HAP-1 (cell line): ENCODE measurements around the gene TOP2B.
A peak's percentile ranks its signal among the peaks of the same experiment; 100 is the strongest.

Source experiments
- DNase-seq, 2 experiments: peaks; one replicate each; pipeline ENCODE4 v3.0.0-alpha.2; 2016 to 2020; ENCODE audit warnings: low spot score in 2 of 2
- H3K27me3 ChIP-seq: fragments of 250-450 bp; sonication (Bioruptor Pico); 2 replicates; pipeline ENCODE4 v1.5.1; 2020; ENCODE audit warnings: low read depth, mild to moderate bottlenecking, moderate library complexity
- H3K36me3 ChIP-seq: fragments of 250-450 bp; sonication (Bioruptor Pico); replicated peaks from 2 replicates; pipeline ENCODE4 v1.5.1; 2020; ENCODE audit warnings: mild to moderate bottlenecking
- H3K4me1 ChIP-seq: fragments of 250-450 bp; sonication (Bioruptor Pico); 2 replicates; pipeline ENCODE4 v1.5.1; 2020; ENCODE audit warnings: mild to moderate bottlenecking
- H3K4me3 ChIP-seq: fragments of 250-450 bp; sonication (Bioruptor Pico); 2 replicates; pipeline ENCODE4 v1.5.1; 2020; ENCODE audit warnings: mild to moderate bottlenecking, moderate library complexity
- H3K9me3 ChIP-seq: fragments of 250-450 bp; sonication (Bioruptor Pico); 2 replicates; pipeline ENCODE4 v1.5.1; 2020; ENCODE audit warnings: mild to moderate bottlenecking, moderate library complexity
- in situ Hi-C: fragments of 300-500 bp; cut with MboI; formaldehyde crosslinking; loops from 3 replicates; pipeline ENCODE4 v1.14.3; 2020; ENCODE audit warnings: low sequenced_read_pairs, inconsistent platforms, mixed read lengths

Gene TOP2B

GRCh38 chr3:25687742-25688141, 23.0 kb upstream of the TOP2B start:
- in situ Hi-C loops: no loop called here
- Histone ChIP-seq H3K27me3 (no peaks in the 10 kb centered on the region), H3K36me3 (no peaks in the 10 kb centered on the region), H3K4me3 (no peak overlapping the region), H3K4me1 (peaks cover 10% of the 10 kb centered on the region), H3K9me3 (no peaks in the 10 kb centered on the region)
- no peak for DNase-seq

GRCh38 chr3:25686766-25687165, 22.1 kb upstream of the TOP2B start:
- H3K9me3 ChIP-seq: no peaks in the 10 kb centered on the region
- in situ Hi-C loops: no loop called here

GRCh38 chr3:25683882-25684281, 19.2 kb upstream of the TOP2B start:
- H3K4me3 ChIP-seq: no peak overlapping the region
- in situ Hi-C loops: no loop called here
- H3K9me3 ChIP-seq: no peaks in the 10 kb centered on the region
- H3K27me3 ChIP-seq: no peaks in the 10 kb centered on the region
- peaks cover 2% of the 10 kb centered on the region for H3K4me1 ChIP-seq
- no peak for DNase-seq
- no peaks in the 10 kb centered on the region for H3K36me3 ChIP-seq

More at GRCh38 chr3:25686766-25687165, 22.1 kb upstream of the TOP2B start:
- Histone ChIP-seq H3K4me3 (no peak overlapping the region), H3K36me3 (no peaks in the 10 kb centered on the region), H3K27me3 (no peaks in the 10 kb centered on the region), H3K4me1 (no peaks in the 10 kb centered on the region; the same call in 1 of the 2 replicates)
- DNase-seq: no peak

GRCh38 chr3:25683410-25683809, 18.7 kb upstream of the TOP2B start:
- Histone ChIP-seq H3K4me1 (peaks cover 5% of the 10 kb centered on the region), H3K27me3 (no peaks in the 10 kb centered on the region), H3K4me3 (no peak overlapping the region), H3K9me3 (no peaks in the 10 kb centered on the region), H3K36me3 (no peaks in the 10 kb centered on the region)
- DNase-seq: no peak
- in situ Hi-C loops: no loop called here

GRCh38 chr3:25679642-25680302, 15.1 kb upstream of the TOP2B start:
- no peaks in the 10 kb centered on the region for H3K9me3 ChIP-seq
- DNase-seq: no peak
- peaks cover 5% of the 10 kb centered on the region for H3K4me1 ChIP-seq
- no peak overlapping the region for H3K4me3 ChIP-seq
- no peaks in the 10 kb centered on the region for H3K36me3 ChIP-seq
- H3K27me3 ChIP-seq: no peaks in the 10 kb centered on the region
- in situ Hi-C loops: no loop called here

- no peaks in the 10 kb centered on the region for H3K9me3 ChIP-seq
- DNase-seq: peak in 1 of 2 experiments; percentile 21
- in situ Hi-C loops: no loop called here
- no peaks in the 10 kb centered on the region for H3K27me3 ChIP-seq
- H3K36me3 ChIP-seq: no peaks in the 10 kb centered on the region
- H3K4me1 ChIP-seq: peaks cover 5% of the 10 kb centered on the region
- H3K4me3 ChIP-seq: no peak overlapping the region
Observed at GRCh38 chr3:25679166-25679565, 14.5 kb upstream of the TOP2B start.

GRCh38 chr3:25678581-25678980, 13.9 kb upstream of the TOP2B start:
- in situ Hi-C loops: no loop called here
- Histone ChIP-seq H3K9me3 (no peaks in the 10 kb centered on the region), H3K27me3 (no peaks in the 10 kb centered on the region), H3K36me3 (no peaks in the 10 kb centered on the region), H3K4me3 (no peak overlapping the region), H3K4me1 (peaks cover 5% of the 10 kb centered on the region)
- no peak for DNase-seq

- H3K9me3 ChIP-seq: no peaks in the 10 kb centered on the region
- no peak for DNase-seq
- H3K27me3 ChIP-seq: no peaks in the 10 kb centered on the region
- peaks cover 5% of the 10 kb centered on the region for H3K4me1 ChIP-seq
- no peaks in the 10 kb centered on the region for H3K36me3 ChIP-seq
- H3K4me3 ChIP-seq: no peak overlapping the region
- in situ Hi-C loops: no loop called here
Observed at GRCh38 chr3:25677121-25677520, 12.4 kb upstream of the TOP2B start.

- no peak for DNase-seq
- Histone ChIP-seq H3K4me1 (peaks cover 5% of the 10 kb centered on the region), H3K9me3 (no peaks in the 10 kb centered on the region), H3K4me3 (no peak overlapping the region), H3K36me3 (no peaks in the 10 kb centered on the region), H3K27me3 (0 out of 2 replicates have a peak, but pooled peaks cover under 1% of the 10 kb centered on the region)
- in situ Hi-C loops: loop anchor here (25.0 kb wide), 1 partner anchor 213 kb away; no protein-coding TSS in a partner anchor
Observed at GRCh38 chr3:25674670-25675069, 10.0 kb upstream of the TOP2B start.

- in situ Hi-C loops: loop anchor here (25.0 kb wide), 1 partner anchor 213 kb away; no protein-coding TSS in a partner anchor
- H3K4me1 ChIP-seq: peaks cover 2% of the 10 kb centered on the region
Observed at GRCh38 chr3:25673738-25674298, 9.1 kb upstream of the TOP2B start.

GRCh38 chr3:25665315-25666280, 891 bp upstream of the TOP2B start:
- in situ Hi-C loops: loop anchor here (25.0 kb wide), 1 partner anchor 222 kb away; no protein-coding TSS in a partner anchor
- peaks cover 21% of the 10 kb centered on the region for H3K4me1 ChIP-seq
- H3K4me3 ChIP-seq: peak overlapping the region; percentile 72
- H3K9me3 ChIP-seq: no peaks in the 10 kb centered on the region
- H3K27me3 ChIP-seq: peaks cover 7% of the 10 kb centered on the region
- no peaks in the 10 kb centered on the region for H3K36me3 ChIP-seq
- no peak for DNase-seq

More at GRCh38 chr3:25673738-25674298, 9.1 kb upstream of the TOP2B start:
- Histone ChIP-seq H3K4me3 (no peak overlapping the region), H3K9me3 (no peaks in the 10 kb centered on the region), H3K36me3 (no peaks in the 10 kb centered on the region), H3K27me3 (0 out of 2 replicates have a peak, but pooled peaks cover 4% of the 10 kb centered on the region)
- DNase-seq: no peak

- H3K4me3 ChIP-seq: peak overlapping the region; percentile 72
- peaks cover 3% of the 10 kb centered on the region for H3K27me3 ChIP-seq
- in situ Hi-C loops: loop anchor here (25.0 kb wide), 1 partner anchor 223 kb away; no protein-coding TSS in a partner anchor
- peak; percentile 40 to 81 for DNase-seq
- no peaks in the 10 kb centered on the region for H3K9me3 ChIP-seq
- peaks cover 28% of the 10 kb centered on the region for H3K4me1 ChIP-seq
- no peaks in the 10 kb centered on the region for H3K36me3 ChIP-seq
Observed at GRCh38 chr3:25663869-25664811, 567 bp downstream of the TOP2B start.
